ENCODE results near the gene RUSF1. TPM values are rescaled to one million over a fixed set of nuclear protein-coding genes. Genes with fewer than 3 reads are reported as not detected.

The RUSF1 gene
- total and polyA plus RNA-seq, 10 of the 15 experiments (the other 5 are each of a cell fraction or from before 2014, with no cell fraction given) = 0.20 to 46.3 (median 29.7) TPM

DNA sequence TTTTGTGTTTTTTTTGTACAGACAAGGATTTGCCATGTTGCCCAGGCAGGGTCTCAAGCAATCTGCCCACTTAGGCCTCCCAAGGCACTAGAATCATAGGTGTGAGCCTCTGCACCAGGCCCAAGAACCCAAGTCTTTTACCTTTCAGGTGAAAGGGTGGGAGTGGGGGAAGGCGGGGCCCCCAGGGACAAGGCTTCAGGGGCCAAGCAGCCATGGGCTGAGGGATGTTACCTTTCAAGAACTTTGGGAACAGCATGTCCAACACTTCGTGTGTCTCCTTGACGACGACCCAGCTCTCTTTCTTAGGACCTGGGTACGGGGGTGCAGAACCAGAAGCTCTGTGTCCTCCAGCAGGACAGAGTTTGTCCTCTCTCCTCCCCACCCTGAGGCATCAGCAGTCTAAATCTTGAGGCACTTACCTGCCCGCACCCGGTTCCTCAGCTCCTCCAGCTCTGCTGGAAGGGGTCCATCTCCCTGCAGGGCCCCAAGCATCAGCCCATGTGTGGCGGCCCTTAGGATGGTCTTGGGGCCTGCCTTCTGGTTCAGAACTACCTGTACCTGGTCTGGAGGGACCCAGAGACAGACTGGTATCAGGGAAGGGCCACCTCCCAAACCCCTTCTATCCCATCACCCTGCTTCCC, 16.3 kb downstream of the RUSF1 start:
- ATAC-seq = no peak
- TF ChIP-seq RBBP5 (conservative IDR thresholded peaks at IDR 0.05) (no peak), NR2F1 (conservative IDR thresholded peaks at IDR 0.05) (no peak), SMAD1 (IDR thresholded peaks at IDR 0.05; ENCODE audit: low read depth, partially characterized antibody) (no peak), GABPA (IDR thresholded peaks at IDR 0.05; ENCODE audit: low read depth) (no peak), NRF1 (conservative IDR thresholded peaks at IDR 0.05; ENCODE audit: low read depth, low read length) (no peak), BHLHE40 (IDR thresholded peaks at IDR 0.05; ENCODE audit: borderline replicate concordance in 1 of 2, low read depth in 2 of 2, low read length in 1 of 2) (no peak), WRNIP1 (IDR thresholded peaks at IDR 0.05; ENCODE audit: borderline replicate concordance, low read depth, low read length) (no peak), STAT1 (conservative IDR thresholded peaks at IDR 0.05) (no peak), POLR2A (IDR thresholded peaks at IDR 0.05; ENCODE audit: low read depth, low read length) (no peak), PAX8 (IDR thresholded peaks at IDR 0.05) (no peak)
- TF ChIP-seq, protein P1, sequence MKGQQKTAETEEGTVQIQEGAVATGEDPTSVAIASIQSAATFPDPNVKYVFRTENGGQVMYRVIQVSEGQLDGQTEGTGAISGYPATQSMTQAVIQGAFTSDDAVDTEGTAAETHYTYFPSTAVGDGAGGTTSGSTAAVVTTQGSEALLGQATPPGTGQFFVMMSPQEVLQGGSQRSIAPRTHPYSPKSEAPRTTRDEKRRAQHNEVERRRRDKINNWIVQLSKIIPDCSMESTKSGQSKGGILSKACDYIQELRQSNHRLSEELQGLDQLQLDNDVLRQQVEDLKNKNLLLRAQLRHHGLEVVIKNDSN (IDR thresholded peaks at IDR 0.05; ENCODE audit: borderline replicate concordance, extremely low read length, insufficient read depth, low read depth, low read length) = no peak
- TF ChIP-seq, protein P2, sequence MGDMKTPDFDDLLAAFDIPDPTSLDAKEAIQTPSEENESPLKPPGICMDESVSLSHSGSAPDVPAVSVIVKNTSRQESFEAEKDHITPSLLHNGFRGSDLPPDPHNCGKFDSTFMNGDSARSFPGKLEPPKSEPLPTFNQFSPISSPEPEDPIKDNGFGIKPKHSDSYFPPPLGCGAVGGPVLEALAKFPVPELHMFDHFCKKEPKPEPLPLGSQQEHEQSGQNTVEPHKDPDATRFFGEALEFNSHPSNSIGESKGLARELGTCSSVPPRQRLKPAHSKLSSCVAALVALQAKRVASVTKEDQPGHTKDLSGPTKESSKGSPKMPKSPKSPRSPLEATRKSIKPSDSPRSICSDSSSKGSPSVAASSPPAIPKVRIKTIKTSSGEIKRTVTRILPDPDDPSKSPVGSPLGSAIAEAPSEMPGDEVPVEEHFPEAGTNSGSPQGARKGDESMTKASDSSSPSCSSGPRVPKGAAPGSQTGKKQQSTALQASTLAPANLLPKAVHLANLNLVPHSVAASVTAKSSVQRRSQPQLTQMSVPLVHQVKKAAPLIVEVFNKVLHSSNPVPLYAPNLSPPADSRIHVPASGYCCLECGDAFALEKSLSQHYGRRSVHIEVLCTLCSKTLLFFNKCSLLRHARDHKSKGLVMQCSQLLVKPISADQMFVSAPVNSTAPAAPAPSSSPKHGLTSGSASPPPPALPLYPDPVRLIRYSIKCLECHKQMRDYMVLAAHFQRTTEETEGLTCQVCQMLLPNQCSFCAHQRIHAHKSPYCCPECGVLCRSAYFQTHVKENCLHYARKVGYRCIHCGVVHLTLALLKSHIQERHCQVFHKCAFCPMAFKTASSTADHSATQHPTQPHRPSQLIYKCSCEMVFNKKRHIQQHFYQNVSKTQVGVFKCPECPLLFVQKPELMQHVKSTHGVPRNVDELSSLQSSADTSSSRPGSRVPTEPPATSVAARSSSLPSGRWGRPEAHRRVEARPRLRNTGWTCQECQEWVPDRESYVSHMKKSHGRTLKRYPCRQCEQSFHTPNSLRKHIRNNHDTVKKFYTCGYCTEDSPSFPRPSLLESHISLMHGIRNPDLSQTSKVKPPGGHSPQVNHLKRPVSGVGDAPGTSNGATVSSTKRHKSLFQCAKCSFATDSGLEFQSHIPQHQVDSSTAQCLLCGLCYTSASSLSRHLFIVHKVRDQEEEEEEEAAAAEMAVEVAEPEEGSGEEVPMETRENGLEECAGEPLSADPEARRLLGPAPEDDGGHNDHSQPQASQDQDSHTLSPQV (IDR thresholded peaks at IDR 0.05) = no peak
- TF ChIP-seq, protein P3, sequence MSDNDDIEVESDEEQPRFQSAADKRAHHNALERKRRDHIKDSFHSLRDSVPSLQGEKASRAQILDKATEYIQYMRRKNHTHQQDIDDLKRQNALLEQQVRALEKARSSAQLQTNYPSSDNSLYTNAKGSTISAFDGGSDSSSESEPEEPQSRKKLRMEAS (IDR thresholded peaks at IDR 0.05; ENCODE audit: low read depth, low read length) = no peak
- TF ChIP-seq, protein P4, sequence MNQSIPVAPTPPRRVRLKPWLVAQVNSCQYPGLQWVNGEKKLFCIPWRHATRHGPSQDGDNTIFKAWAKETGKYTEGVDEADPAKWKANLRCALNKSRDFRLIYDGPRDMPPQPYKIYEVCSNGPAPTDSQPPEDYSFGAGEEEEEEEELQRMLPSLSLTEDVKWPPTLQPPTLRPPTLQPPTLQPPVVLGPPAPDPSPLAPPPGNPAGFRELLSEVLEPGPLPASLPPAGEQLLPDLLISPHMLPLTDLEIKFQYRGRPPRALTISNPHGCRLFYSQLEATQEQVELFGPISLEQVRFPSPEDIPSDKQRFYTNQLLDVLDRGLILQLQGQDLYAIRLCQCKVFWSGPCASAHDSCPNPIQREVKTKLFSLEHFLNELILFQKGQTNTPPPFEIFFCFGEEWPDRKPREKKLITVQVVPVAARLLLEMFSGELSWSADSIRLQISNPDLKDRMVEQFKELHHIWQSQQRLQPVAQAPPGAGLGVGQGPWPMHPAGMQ (IDR thresholded peaks at IDR 0.05; ENCODE audit: borderline replicate concordance) = no peak
- SMC1A ChIA-PET (ENCODE audit: uncharacterized antibody, unreplicated experiment) = no interaction called here
- H3K9me3 ChIP-seq (replicated peaks; ENCODE audit: control insufficient read depth, insufficient read depth, low read length) = no peaks in the 10 kb centered on the region
- H3K4me3 ChIP-seq = no peak overlapping the region
- DNase-seq (ENCODE audit: low read depth, low spot score) = no peak
- CTCF ChIA-PET = no interaction called here
- H3K27me3 ChIP-seq (replicated peaks in 1 of 2; ENCODE audit: control insufficient read depth in 2 of 2, insufficient read depth in 2 of 2, low read length in 1 of 2) = no peaks in the 10 kb centered on the region
- RAD21 ChIA-PET (ENCODE audit: unreplicated experiment) = no interaction called here
- no peak overlapping the region for H3K27ac ChIP-seq (ENCODE audit: control insufficient read depth, insufficient read depth)
- 96% methylated on average over 8 of the region's 8 CpGs for WGBS (ENCODE audit: insufficient coverage, insufficient replicate concordance, low lambda C conversion rate, missing lambda C conversion rate)
- H3K4me2 ChIP-seq (ENCODE audit: control insufficient read depth, insufficient read depth) = no peak overlapping the region
- POLR2A ChIA-PET = interaction anchor here (0.6 kb wide), 1 partner anchor 314 kb away, joined by 3 read pairs; no protein-coding TSS in a partner anchor
- no peak for FAIRE-seq
- no TSS peak for BruUV-seq (replicated peaks)
- no peaks in the 10 kb centered on the region for H3K79me2 ChIP-seq (ENCODE audit: control insufficient read depth, insufficient read depth, low read length)
- in situ Hi-C loops (cut with MboI) = no loop called here
- H3K4me1 ChIP-seq (ENCODE audit: control insufficient read depth, insufficient read depth, low read length) = 0 out of 2 replicates have a peak, but pooled peaks cover 3% of the 10 kb centered on the region
- intact Hi-C loops (cut with micrococcal nuclease; ENCODE audit: unreplicated experiment) = no loop called here
- no peak overlapping the region for H2AFZ ChIP-seq (ENCODE audit: control insufficient read depth, low read depth, low read length)
- no peaks in the 10 kb centered on the region; a peak in 4 of 4 replicates for H3K36me3 ChIP-seq (ENCODE audit: control insufficient read depth in 2 of 2, insufficient read depth in 2 of 2, low read length in 1 of 2)
- no peak overlapping the region for H3K9ac ChIP-seq (ENCODE audit: control insufficient read depth, insufficient read depth, low read length)
- H4K20me1 ChIP-seq (ENCODE audit: control insufficient read depth, insufficient read depth) = no peaks in the 10 kb centered on the region

Data from GM12878 (cell line).